Measurements from ENCODE around the gene FSTL3. TPM values are rescaled to one million over a fixed set of nuclear protein-coding genes. Genes with fewer than 3 reads are reported as not detected.

The FSTL3 gene
- total RNA-seq, 1 experiment from 2014 or later, result 6.8 TPM

DNA sequence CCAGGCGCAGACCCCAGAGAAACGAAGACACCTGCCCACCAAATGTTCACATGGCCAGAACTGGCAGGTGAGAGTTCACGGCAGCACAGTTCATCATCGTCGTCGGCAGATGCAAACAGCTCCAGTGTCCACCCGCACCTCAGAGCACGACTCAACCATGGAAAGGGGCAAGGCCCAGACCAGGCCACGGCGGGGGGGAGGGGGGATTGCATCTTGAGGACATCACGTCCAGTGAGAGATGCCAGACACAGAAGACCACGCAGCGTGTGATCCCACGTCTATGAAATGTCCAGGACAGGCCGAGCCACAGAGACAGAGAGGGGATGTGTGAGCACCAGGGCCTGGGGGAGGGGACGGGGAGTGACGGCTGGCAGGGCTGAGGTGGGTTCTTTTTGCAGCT is 20.5 kb upstream of the FSTL3 start:
- H3K79me1 ChIP-seq (ENCODE audit: insufficient read depth, low read depth, low read length, poor library complexity, severe bottlenecking), result peaks cover 15% of the 10 kb centered on the region
- peaks cover 12% of the 10 kb centered on the region for H4K20me1 ChIP-seq (ENCODE audit: control insufficient read depth, insufficient read depth, insufficient read length)
- no peak overlapping the region for H2BK5ac ChIP-seq (ENCODE audit: insufficient read length, low read length)
- Mint-ChIP-seq H3K27me3 (ENCODE audit: low read depth) (no peaks in the 10 kb centered on the region; the same call in 1 of the 2 replicates), H3K36me3 (ENCODE audit: insufficient read depth in 1 of 3, low read depth in 3 of 3) (peaks cover 5 to 16% (median 15%) of the 10 kb centered on the region in 3 experiments; a peak in 6 of 7 replicates), H3K4me1 (peaks cover 6% of the 10 kb centered on the region in 2 experiments), H3K4me3 (peak overlapping the region in 1 of 2 experiments; percentile 55; a peak in 2 of 5 replicates), H3K27ac (peak overlapping the region in 2 of 3 experiments; percentile 73 to 96; a peak in 5 of 7 replicates), H3K9me3 (no peaks in the 10 kb centered on the region; a peak in 2 of 5 replicates)
- no peaks in the 10 kb centered on the region for H3K9me3 ChIP-seq (ENCODE audit: control insufficient read depth, low read depth, low read length)
- no CpG with 5 or more reads among the region's 17 CpGs for WGBS (ENCODE audit: extremely low coverage, insufficient read length, low lambda C conversion rate)
- TF ChIP-seq CTCF (conservative IDR thresholded peaks at IDR 0.05), result no peak
- no peak overlapping the region for H3T11ph ChIP-seq (ENCODE audit: low read length)
- no peak overlapping the region for H3K9ac ChIP-seq (ENCODE audit: extremely low read depth, insufficient read length, low read length)
- H2BK12ac ChIP-seq (ENCODE audit: insufficient read length, low read depth, low read length), result no peak overlapping the region
- H4K91ac ChIP-seq (ENCODE audit: insufficient read length, low read depth, low read length), result no peak overlapping the region
- no peak overlapping the region for H2BK15ac ChIP-seq (ENCODE audit: low read depth, low read length)
- no peak overlapping the region for H3K4me2 ChIP-seq (ENCODE audit: insufficient read depth, insufficient read length, low read length)
- H2AK5ac ChIP-seq (ENCODE audit: insufficient read length, low read length), result no peak overlapping the region
- H3K23me2 ChIP-seq (ENCODE audit: insufficient read length, low read depth, low read length, poor library complexity, severe bottlenecking), result no peaks in the 10 kb centered on the region
- H3K27me3 ChIP-seq (ENCODE audit: insufficient read depth, low read length), result no peaks in the 10 kb centered on the region
- H2BK120ac ChIP-seq (ENCODE audit: low read depth, low read length, poor library complexity, severe bottlenecking), result no peak overlapping the region
- H2AFZ ChIP-seq (ENCODE audit: low read length), result no peak overlapping the region
- no peak for DNase-seq
- no peak overlapping the region for H2BK20ac ChIP-seq (ENCODE audit: low read depth, low read length, poor library complexity, severe bottlenecking)
- no peak overlapping the region for H4K5ac ChIP-seq (ENCODE audit: insufficient read length, low read depth, low read length)
- no peaks in the 10 kb centered on the region; the same call in 1 of the 2 replicates for H3K4me1 ChIP-seq (ENCODE audit: insufficient read depth, low read length)
- no peak overlapping the region for H3K56ac ChIP-seq (ENCODE audit: insufficient read length, low read depth, low read length)
- H3K14ac ChIP-seq (ENCODE audit: insufficient read depth, low read length), result no peak overlapping the region; the same call in 1 of the 2 replicates
- H3K23ac ChIP-seq (ENCODE audit: insufficient read length, low read depth, low read length), result no peak overlapping the region
- no peak overlapping the region for H3K27ac ChIP-seq (ENCODE audit: insufficient read length, low read depth, low read length)
- H4K8ac ChIP-seq (replicated peaks; ENCODE audit: insufficient read length, low read depth, low read length), result no peak overlapping the region
- no peak overlapping the region for H3K4ac ChIP-seq (ENCODE audit: low read depth, low read length)
- H3K18ac ChIP-seq (ENCODE audit: insufficient read length, low read depth, low read length), result no peak overlapping the region
- H3K79me2 ChIP-seq (ENCODE audit: insufficient read depth, low read length), result peaks cover 64% of the 10 kb centered on the region

Data from H9 (cell line).